PFSK-1 (cell line): ENCODE data around the gene ENTPD5.

ENCODE experiments used
- FOXP2 ChIP-seq: optimal IDR thresholded peaks from 2 replicates; pipeline ENCODE3; 2011; ENCODE audit warnings: borderline replicate concordance, control low read depth, inconsistent platforms; ENCODE audit not compliant: insufficient read depth; ENCODE audit errors: extremely low read length, extremely low read depth
- POLR2AphosphoS5 ChIP-seq: IDR thresholded peaks from 2 replicates; pipeline ENCODE4 v1.6.1; 2012; ENCODE audit warnings: low read depth, mild to moderate bottlenecking, control low read depth, low read length, moderate library complexity
- SIN3A ChIP-seq: IDR thresholded peaks from 2 replicates; pipeline ENCODE4 v1.6.1; 2012; ENCODE audit warnings: mild to moderate bottlenecking, low read length, moderate library complexity, borderline replicate concordance; ENCODE audit not compliant: insufficient read depth
- TAF1 ChIP-seq: IDR thresholded peaks from 2 replicates; pipeline ENCODE4 v1.6.1; 2012; ENCODE audit warnings: low read length, control low read depth, borderline replicate concordance; ENCODE audit not compliant: insufficient read depth
- TF ChIP-seq, protein P1 (sequence below), 2 experiments: IDR thresholded peaks; 2 replicates each; pipeline versions ENCODE4 v1.6.1 to v1.8.0; 2011 to 2012; ENCODE audit warnings: low read depth in 2 of 2, low read length in 2 of 2, control low read depth in 1 of 2, inconsistent platforms in 1 of 2, mild to moderate bottlenecking in 1 of 2, moderate library complexity in 1 of 2; ENCODE audit not compliant: insufficient read depth in 1 of 2

The ENTPD5 gene

DNA sequence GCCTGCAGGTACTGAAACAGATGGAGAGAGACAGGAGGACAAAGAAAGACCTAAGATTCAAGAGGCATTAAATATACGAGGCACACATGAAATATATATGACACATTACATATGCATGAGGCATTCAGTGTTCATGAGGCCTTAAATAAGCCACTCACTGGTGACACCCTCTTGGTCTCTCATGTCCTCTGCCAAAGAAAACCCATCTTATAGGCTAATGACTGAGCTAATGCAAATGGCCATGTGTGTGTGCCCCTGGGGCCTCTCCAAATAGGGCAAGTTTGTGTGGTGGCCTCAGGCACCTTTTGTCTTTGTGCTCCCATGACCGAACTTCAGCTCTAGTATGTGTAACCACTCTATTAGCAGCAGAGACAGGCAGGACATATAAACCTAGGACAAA lies 50.2 kb downstream of the ENTPD5 start:
- TF ChIP-seq, protein P1, sequence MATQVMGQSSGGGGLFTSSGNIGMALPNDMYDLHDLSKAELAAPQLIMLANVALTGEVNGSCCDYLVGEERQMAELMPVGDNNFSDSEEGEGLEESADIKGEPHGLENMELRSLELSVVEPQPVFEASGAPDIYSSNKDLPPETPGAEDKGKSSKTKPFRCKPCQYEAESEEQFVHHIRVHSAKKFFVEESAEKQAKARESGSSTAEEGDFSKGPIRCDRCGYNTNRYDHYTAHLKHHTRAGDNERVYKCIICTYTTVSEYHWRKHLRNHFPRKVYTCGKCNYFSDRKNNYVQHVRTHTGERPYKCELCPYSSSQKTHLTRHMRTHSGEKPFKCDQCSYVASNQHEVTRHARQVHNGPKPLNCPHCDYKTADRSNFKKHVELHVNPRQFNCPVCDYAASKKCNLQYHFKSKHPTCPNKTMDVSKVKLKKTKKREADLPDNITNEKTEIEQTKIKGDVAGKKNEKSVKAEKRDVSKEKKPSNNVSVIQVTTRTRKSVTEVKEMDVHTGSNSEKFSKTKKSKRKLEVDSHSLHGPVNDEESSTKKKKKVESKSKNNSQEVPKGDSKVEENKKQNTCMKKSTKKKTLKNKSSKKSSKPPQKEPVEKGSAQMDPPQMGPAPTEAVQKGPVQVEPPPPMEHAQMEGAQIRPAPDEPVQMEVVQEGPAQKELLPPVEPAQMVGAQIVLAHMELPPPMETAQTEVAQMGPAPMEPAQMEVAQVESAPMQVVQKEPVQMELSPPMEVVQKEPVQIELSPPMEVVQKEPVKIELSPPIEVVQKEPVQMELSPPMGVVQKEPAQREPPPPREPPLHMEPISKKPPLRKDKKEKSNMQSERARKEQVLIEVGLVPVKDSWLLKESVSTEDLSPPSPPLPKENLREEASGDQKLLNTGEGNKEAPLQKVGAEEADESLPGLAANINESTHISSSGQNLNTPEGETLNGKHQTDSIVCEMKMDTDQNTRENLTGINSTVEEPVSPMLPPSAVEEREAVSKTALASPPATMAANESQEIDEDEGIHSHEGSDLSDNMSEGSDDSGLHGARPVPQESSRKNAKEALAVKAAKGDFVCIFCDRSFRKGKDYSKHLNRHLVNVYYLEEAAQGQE (IDR thresholded peaks at IDR 0.05; ENCODE audit: insufficient read depth in 1 of 2, low read depth in 2 of 2, low read length in 2 of 2), result no peak
- TF ChIP-seq POLR2AphosphoS5, result no peak
- TF ChIP-seq SIN3A, result no peak
- TF ChIP-seq FOXP2, result no peak
- TF ChIP-seq TAF1, result no peak

DNA sequence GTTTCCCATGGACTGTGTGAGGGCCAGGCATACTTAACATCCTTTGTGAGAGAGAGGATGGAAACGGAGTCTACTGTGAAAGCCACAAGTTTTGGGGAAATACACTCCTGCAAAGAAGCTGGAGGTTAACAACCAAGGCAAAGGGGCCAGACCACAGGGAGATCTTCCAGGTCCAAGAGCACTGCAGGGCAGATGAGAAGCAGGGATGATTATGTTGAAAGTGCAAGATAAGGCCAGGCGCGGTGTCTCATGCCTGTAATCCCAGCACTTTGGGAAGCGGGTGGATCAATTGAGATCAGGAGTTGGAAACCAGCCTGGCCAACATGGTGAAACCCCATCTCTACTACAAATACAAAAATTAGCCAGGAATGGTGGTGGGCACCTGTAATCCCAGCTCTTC lies 53.9 kb downstream of the ENTPD5 start:
- TF ChIP-seq POLR2AphosphoS5 (no peak), FOXP2 (no peak), TAF1 (no peak), SIN3A (no peak)
- TF ChIP-seq, protein P1 (IDR thresholded peaks at IDR 0.05; ENCODE audit: insufficient read depth in 1 of 2, low read depth in 2 of 2, low read length in 2 of 2), result no peak

DNA sequence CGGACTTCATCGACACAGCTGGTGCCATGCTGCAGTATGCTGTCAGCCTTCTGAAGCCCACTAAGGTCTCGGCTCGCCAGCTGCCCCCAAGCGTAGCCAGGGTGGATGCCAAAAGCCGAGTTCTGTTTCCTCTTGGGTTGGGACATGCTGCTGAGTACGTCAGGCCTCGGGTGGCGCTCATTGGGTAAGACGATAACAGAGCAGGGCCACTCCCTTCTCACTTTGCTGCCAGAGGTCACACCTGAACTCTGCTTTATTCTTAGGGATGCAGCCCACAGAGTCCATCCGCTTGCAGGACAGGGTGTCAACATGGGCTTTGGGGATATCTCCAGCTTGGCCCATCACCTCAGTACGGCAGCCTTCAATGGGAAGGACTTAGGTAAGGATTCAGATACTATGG lies 57.9 kb downstream of the ENTPD5 start:
- no peak for TF ChIP-seq TAF1
- no peak for TF ChIP-seq POLR2AphosphoS5
- no peak for TF ChIP-seq FOXP2
- TF ChIP-seq, protein P1 (IDR thresholded peaks at IDR 0.05; ENCODE audit: insufficient read depth in 1 of 2, low read depth in 2 of 2, low read length in 2 of 2), result no peak
- TF ChIP-seq SIN3A, result no peak

DNA sequence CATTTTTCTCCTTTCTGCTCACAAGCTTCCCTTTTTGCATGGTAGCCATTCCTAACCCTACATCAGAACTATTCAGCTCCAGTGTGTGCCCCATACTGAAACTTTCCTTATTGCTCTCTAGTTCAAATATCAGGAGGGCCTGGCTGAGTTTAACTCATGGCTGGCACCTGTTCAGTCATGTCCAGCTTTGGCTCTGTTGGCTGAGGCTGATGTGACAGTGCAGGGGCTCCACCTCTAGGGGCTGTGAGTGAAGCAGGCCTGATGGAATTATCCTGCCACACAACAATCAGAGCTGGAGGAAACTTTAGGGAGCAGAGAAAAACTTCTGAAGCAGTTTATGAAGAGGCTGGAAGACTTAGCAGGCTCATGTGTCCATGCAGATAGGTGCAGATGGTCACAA lies 60.5 kb downstream of the ENTPD5 start:
- TF ChIP-seq TAF1 (no peak), FOXP2 (no peak), SIN3A (no peak), POLR2AphosphoS5 (no peak)
- TF ChIP-seq, protein P1 (IDR thresholded peaks at IDR 0.05; ENCODE audit: insufficient read depth in 1 of 2, low read depth in 2 of 2, low read length in 2 of 2), result no peak

DNA sequence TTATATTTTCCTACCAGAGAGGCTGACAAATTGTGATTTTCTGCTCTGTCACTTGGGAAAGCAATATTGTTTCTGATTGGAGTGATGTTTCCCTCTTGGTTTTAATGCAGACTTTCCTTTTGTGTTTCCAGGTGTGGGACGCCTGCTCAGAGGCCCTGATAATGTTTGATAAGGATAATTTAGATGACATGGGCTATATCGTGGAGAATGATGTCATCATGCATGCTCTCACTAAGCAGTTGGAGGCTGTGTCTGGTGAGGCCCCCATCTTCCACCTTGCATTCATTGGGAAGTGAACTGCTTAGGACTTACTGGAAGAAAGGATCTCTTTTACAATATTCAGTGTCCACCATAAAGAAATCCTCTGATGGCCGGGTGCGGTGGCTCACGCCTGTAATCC lies 63.4 kb downstream of the ENTPD5 start:
- no peak for TF ChIP-seq FOXP2
- TF ChIP-seq SIN3A, result no peak
- TF ChIP-seq POLR2AphosphoS5, result no peak
- TF ChIP-seq, protein P1 (IDR thresholded peaks at IDR 0.05; ENCODE audit: insufficient read depth in 1 of 2, low read depth in 2 of 2, low read length in 2 of 2), result no peak
- TF ChIP-seq TAF1, result no peak
